ENCODE results near the gene WNT7B. TPM values are rescaled to one million over a fixed set of nuclear protein-coding genes. Genes with fewer than 3 reads are reported as not detected.

Gene WNT7B
- polyA plus RNA-seq, 5 donors, result 9.5 to 21.2 (median 18.1) TPM

DNA sequence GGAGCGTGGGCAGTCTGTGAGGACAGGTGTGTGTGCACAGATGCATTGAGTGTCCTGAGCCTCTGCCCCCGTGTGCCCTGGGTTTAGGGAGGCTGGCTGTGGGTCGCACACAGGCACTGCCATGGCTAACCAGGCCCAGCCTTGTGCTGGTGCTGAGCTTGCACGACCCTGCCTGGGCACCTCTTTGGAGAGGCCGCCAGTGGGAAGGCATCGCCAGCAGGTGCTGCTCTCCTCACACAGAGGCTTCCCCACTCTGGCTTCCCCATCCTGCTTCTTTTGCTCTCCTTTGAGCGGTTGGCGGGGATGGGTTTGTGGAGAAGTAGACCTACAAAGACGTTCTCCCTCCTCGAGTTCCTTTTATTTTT lies 4.1 kb downstream of the WNT7B start:
- DNase-seq, result no peak

DNA sequence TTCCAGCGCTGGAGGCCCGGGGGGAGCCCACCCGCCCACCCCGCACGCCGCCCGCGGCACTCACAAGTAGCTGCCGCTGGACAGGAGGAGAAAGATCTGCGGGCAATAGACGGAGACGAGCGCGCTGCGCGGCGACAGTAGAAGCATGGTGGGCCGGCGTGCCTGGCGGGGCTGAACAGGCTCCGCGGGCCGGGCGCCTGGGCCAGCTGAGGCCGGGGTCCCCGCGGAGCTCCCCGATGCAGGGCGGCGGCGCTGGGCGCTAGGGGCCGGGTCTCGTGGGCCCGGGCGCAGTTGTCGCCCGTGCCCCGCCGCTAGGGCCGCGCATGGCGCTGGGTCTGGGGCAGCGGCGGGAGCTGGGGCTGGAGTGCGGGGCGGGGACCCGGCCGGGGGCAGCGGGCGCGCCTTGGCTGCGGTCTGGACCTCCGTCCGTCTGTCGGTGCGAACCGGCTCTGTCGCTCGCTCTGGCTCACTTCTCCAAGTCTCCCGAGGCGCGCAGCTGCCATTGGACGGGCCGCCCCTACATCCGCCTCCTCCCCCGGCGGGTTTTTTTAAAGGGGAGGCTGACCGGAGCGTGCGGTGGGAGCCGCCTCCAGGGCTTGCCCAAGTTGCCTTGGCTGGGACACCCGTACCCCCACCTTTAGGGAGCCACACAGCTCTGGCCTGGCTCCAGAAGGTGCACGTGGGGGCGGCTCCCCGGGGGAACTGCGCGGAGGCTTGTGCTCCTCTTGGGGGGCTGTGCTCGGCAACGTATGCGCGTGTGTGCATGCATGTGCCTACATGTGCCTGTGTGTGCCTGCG lies 4.7 kb downstream of the WNT7B start:
- DNase-seq, result no peak

DNA sequence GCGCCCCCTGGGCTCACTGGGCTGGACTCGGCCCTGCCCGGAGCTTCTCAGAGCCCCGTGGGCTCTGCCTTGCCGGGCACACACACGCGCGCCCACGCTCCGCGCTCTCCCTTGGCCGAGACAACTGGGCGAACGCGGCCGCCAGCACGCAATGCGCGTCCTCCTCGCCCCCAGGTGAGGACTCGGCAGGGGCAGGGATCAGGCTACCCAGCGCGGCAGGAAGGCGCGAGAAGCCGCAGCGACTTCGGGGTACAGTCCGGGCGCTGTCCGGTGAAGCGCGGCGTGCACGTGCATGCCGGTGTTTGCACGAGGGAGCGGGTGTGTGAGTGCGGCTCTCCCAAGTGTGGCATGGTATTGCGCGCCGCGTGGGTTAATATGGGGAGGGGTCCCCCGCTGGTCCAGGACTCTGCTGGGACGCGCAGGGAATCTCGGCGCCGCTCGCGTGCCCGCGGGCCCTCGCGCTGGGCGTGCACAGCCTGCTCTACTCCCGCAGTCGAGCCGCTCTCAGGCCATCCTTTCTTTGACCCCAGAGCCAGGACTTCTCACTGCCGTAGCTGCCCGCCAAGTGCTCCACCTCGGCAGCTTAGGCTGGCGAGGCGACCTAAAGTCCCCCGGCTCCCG lies 5.4 kb downstream of the WNT7B start:
- DNase-seq, result no peak

- no peak for DNase-seq
Measured at GRCh38 chr22:45970705-45971407, 6.1 kb downstream of the WNT7B start.

DNA sequence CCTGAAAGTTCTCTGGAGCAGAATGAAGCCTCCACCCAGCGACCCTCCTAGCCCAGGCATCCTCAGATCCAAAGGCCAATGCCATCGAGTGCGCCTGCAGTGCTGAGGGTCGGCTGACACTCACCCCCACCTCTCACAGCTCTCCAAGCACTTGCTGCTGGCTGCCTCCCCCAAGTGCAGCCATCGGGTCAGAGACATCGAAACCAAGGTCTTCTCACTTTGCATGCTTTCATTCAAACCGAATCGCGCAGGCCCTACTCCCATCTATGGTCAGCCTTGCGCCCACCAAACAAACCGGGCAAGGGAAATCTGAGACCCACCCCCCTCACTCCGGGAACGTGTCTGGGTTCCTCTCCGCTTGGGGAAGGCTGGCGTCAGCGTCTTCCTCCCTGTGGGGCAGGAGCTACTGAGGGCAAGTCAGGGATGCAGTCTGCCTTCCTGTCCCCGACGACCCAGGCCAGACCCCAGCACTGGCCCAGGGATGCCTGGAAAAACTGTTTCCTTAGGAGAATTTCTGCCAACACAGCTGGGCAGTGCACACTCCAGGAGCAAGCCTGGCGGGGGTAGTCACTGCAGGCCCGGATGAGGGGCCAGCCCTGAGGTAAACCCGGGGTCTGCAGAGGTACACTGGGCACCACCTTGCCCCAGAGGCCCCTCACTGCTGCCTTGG lies 7.0 kb downstream of the WNT7B start:
- no peak for DNase-seq

DNA sequence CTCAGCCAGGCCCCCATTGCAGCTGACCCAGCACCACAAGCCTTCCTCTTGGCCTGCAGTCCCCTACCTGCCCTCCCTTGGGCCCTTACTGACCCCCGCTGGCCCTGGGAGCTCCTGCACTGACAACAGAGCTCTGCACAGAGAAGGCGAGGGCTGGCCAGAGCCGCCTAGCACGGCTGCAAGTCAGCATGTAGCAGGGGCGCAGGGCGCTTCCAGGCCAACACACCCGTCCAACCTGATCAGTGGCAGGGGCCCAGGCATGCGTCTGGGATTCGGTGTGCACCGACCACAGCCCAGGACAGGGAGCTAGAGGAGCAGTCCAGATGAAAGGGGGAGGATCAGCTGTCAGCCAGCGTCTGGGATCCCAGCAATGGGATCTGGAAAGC lies 7.6 kb downstream of the WNT7B start:
- DNase-seq, result no peak

GRCh38 chr22:45968751-45969413 lies 8.1 kb downstream of the WNT7B start:
- no peak for DNase-seq

DNA sequence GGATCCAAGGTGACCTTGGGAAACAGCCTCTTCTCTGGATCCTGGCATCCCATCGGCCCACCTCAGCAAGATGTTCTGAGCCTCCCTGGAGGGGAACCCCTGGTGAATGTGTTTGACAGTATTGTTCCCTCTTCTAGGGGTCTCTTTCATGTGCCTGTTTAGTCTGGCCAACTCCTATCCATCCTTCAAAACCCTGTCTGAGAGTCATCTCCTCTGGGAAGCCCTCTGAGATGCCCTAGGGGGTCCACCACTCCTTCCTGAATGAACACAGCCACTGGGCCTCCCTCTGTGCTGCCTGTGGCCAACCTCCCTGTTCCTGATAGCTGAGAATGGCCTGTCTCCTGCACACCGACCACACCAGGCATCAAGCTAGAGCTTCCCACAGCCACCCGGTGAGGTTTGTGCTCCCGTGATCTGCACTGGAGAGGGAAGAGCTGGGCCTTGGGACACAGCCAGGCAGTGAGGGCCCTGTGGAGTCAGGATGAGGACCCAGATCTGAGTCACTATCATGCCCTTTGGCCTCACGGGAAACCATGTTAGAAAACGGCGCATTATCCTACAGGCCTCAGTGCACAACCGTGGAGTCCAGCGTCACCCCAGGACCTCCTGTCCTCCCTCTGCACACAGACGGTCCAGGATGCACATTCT lies 8.8 kb downstream of the WNT7B start:
- DNase-seq, result no peak

GRCh38 chr22:45966895-45967365 lies 10.0 kb downstream of the WNT7B start:
- DNase-seq, result no peak

GRCh38 chr22:45966320-45966894 lies 10.6 kb downstream of the WNT7B start:
- DNase-seq, result no peak

GRCh38 chr22:45965563-45965962 lies 11.4 kb downstream of the WNT7B start:
- DNase-seq, result no peak

DNA sequence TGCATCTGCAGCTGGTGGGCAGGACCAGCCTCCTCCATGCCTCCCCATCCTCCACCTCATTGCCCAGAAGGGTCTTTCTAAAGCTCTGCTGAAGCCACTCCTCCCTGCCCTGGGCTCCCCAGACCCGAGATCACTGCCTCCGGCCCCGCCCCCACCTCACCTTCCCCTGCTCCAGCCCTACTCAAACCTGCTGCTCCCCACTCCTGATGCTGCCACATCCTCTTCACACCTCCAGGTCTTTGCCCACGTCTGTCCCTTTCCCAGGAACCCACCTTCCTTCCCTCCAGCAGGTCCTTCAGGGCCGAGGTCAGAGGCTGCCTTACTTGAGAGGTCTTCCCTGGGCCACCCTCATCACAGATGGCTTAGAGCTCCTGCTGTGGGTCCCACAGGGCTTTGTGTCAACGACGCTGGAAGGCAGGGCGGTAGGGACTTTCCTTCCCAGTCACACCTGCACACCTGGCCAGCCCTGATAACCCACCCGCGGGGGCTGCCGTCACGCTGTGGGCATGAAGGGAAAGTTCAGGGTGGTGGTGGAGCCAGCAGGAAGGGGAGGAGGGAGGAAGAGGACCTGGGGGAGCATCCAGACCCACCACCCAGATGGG lies 11.9 kb downstream of the WNT7B start:
- DNase-seq, result no peak

DNA sequence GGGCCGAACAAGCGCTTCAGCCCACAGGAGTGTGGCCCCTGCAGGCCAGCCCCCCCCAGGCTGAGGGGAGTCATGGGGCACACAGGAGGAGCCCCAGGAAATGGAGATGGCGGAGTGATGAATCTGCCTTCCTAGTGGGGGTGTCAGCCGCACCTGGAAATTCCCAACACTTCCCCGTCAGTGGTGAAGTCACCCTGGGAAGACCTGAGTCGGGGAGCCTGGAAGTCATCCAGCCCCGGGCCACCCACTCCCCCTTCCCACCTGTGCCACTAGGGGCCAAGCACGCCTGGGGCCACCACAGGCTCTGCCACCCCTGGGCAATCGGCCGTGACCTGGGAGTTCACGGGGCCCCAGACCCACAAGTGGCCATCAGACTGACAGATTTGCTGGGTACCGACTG lies 12.6 kb downstream of the WNT7B start:
- no peak for DNase-seq

DNA sequence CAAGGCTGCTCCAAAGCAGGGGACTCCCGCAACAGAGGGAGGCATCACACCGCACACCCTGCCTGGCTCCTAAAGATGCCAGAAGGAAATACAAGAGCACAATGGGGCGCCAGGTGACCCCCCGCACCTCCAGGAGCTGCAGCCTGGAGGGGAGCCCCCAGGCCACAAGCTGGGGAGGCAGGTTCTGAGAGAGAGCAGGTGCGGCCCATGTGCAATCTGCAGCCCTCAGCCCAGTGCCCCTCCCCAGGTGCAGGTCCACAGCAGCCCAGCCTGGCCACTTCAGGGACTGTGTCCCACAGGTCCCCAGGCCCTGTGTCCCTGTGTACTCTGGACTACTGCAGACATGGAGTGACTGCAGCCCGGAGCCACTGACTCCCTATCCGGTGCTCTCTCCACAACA lies 13.1 kb downstream of the WNT7B start:
- DNase-seq, result no peak

DNA sequence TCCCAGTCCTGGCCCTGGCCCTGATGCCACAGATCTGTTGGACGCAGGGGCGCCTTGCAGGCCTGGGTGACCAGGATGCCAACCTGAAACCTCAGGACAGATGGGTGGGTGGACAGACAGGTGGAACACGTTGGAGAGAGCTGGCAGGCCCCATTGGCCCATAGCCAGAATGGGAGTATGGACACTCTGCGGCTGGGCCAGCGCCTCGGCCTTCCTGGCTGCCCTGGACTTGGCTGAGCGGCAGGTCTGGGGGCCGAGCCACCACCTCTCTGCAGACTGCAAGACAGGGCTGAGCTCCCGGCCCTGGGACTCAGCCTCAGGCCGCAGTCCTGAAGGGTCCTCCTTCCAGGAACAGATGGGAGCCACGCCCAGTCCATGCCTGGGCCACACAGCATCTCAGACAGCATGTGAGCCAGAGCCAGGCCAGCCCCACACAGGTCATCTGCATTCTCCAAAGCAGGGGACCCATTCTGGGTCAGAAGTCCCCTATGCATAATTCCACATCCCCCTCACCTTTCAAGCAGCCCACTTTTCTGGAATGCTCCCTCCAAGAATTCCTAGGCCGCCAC lies 14.1 kb downstream of the WNT7B start:
- no peak for DNase-seq

- DNase-seq, result no peak
Measured at GRCh38 chr22:45962434-45962718, 14.6 kb downstream of the WNT7B start.

- no peak for DNase-seq
Measured at GRCh38 chr22:45961679-45962433, 15.1 kb downstream of the WNT7B start.

- no peak for DNase-seq
Measured at GRCh38 chr22:45960477-45961386, 16.2 kb downstream of the WNT7B start.

Data from right lung (tissue), 5 donors.